GM23248 (cell line): ENCODE data around the gene TMEM266.

Source experiments
- EZH2 ChIP-seq: fragments of 200-600 bp; sonication (generic); IDR thresholded peaks from 2 replicates; pipeline ENCODE4 v1.6.1; 2018; ENCODE audit warnings: antibody characterized with exemption, mild to moderate bottlenecking; ENCODE audit not compliant: insufficient read depth, poor library complexity, severe bottlenecking
- EZH2phosphoT487 ChIP-seq: fragments of 200-600 bp; sonication (generic); IDR thresholded peaks from 2 replicates; pipeline ENCODE4 v1.6.1; 2018; ENCODE audit warnings: antibody characterized with exemption, moderate library complexity, mild to moderate bottlenecking, low read depth; ENCODE audit not compliant: insufficient read depth

DNA sequence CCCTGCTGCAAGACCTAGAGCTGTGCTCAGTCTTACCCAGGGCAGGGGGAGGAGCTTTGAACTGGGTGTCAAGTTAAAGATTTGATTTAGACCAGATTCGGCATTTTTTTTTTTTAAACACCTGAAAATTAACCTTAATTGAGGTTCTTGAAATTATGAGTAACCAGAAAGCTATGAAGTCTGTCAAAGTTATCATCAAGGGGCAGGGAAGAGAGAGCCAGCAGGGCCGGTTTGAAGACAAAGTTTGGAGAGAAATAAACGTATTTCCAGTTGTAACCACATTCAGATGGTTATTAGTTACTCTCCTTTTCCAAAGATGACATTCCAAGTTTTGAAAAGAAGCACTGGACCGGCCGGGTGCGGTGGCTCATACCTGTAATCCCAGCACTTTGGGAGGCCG is 12.0 kb downstream of the TMEM266 start:
- TF ChIP-seq EZH2 (no peak), EZH2phosphoT487 (no peak)
